H1 (cell line): Measurements from ENCODE around the gene RNF41. TPM values are rescaled to one million over a fixed set of nuclear protein-coding genes. Genes with fewer than 3 reads are reported as not detected.

Experiments
- CTCF ChIA-PET: fragments of 300-600 bp; sonication (Branson Sonifier 250); formaldehyde crosslinking; loops from one replicate; lab custom pipeline; 2021; ENCODE audit not compliant: partially characterized antibody; lab: Charles Lee
- POLR2A ChIA-PET: fragments of 300-600 bp; sonication (Branson Sonifier 250); formaldehyde crosslinking; loops from one replicate; lab custom pipeline; 2021; ENCODE audit warnings: inconsistent platforms; ENCODE audit not compliant: partially characterized antibody; lab: Charles Lee
- DNase-seq, 2 experiments: peaks; one replicate each; pipeline versions ENCODE4 v3.0.0 to v3.0.0-alpha.2; 2010 to 2022; ENCODE audit warnings: low spot score in 2 of 2, low read depth in 1 of 2, mixed read lengths in 1 of 2
- FAIRE-seq: peaks from 2 replicates; lab custom pipeline; 2011; peaks lifted over from hg19 to GRCh38; lab: Jason Lieb, UNC
- H2AFZ ChIP-seq: 2 replicates; pipeline ENCODE4 v1.8.1; 2012; ENCODE audit warnings: low read length, inconsistent platforms
- H2AK5ac ChIP-seq: 2 replicates; pipeline ENCODE4 v1.6.1; 2013; ENCODE audit warnings: low read depth, low read length
- H2BK120ac ChIP-seq: replicated peaks from 2 replicates; pipeline ENCODE3; 2013; ENCODE audit warnings: low read depth, low read length, inconsistent platforms
- H2BK12ac ChIP-seq: 2 replicates; pipeline ENCODE4 v1.6.1; 2013; ENCODE audit warnings: low read depth, low read length
- H2BK15ac ChIP-seq: 2 replicates; pipeline ENCODE4 v1.6.1; 2013; ENCODE audit warnings: low read length
- H2BK20ac ChIP-seq: 2 replicates; pipeline ENCODE4 v1.6.1; 2013; ENCODE audit warnings: low read length
- H2BK5ac ChIP-seq: 2 replicates; pipeline ENCODE4 v1.6.1; 2013; ENCODE audit warnings: low read depth, low read length
- H3K14ac ChIP-seq: 2 replicates; pipeline ENCODE4 v1.6.1; 2013; ENCODE audit warnings: inconsistent platforms; ENCODE audit not compliant: insufficient read length
- H3K18ac ChIP-seq: 2 replicates; pipeline ENCODE4 v1.6.1; 2013; ENCODE audit warnings: low read length; ENCODE audit errors: extremely low read depth
- H3K23ac ChIP-seq: 2 replicates; pipeline ENCODE4 v1.6.1; 2013; ENCODE audit warnings: inconsistent platforms; ENCODE audit not compliant: insufficient read length
- H3K23me2 ChIP-seq: 2 replicates; pipeline ENCODE4 v1.6.1; 2013; ENCODE audit warnings: low read depth, low read length
- H3K27ac ChIP-seq: 2 replicates; pipeline ENCODE4 v1.6.1; 2011; ENCODE audit warnings: low read depth, low read length, inconsistent platforms
- H3K27me3 ChIP-seq, 4 experiments: replicated peaks in 1 of 4; 1 replicate in 1 of 4; 2 replicates in 3 of 4; pipeline versions ENCODE4 v1.6.1 to v1.8.1; 2011 to 2013; ENCODE audit warnings: low read length in 3 of 4, mild to moderate bottlenecking in 3 of 4, inconsistent platforms in 2 of 4, mixed read lengths in 2 of 4, moderate library complexity in 1 of 4; ENCODE audit not compliant: control insufficient read depth in 3 of 4, insufficient read depth in 3 of 4; ENCODE audit errors: extremely low read depth in 1 of 4
- H3K36me3 ChIP-seq, 4 experiments: 2 replicates each; pipeline versions ENCODE4 v1.6.1 to v1.8.1; 2011 to 2013; ENCODE audit warnings: mild to moderate bottlenecking in 4 of 4, low read length in 3 of 4, moderate library complexity in 2 of 4, control low read depth in 1 of 4, inconsistent platforms in 1 of 4; ENCODE audit not compliant: insufficient read depth in 4 of 4, control insufficient read depth in 2 of 4
- H3K4ac ChIP-seq: replicated peaks from 2 replicates; pipeline ENCODE3; 2013; ENCODE audit warnings: low read length, low read depth, mixed read lengths, inconsistent platforms; ENCODE audit not compliant: insufficient read length
- H3K4me1 ChIP-seq, 4 experiments: replicated peaks in 1 of 4; 1 replicate in 1 of 4; 2 replicates in 3 of 4; pipeline versions ENCODE4 v1.6.1 to v1.8.1; 2011 to 2013; ENCODE audit warnings: low read length in 3 of 4, inconsistent platforms in 2 of 4, mixed read lengths in 1 of 4; ENCODE audit not compliant: insufficient read depth in 4 of 4, control insufficient read depth in 3 of 4
- H3K4me2 ChIP-seq, 2 experiments: 2 replicates each; pipeline versions ENCODE4 v1.6.1 to v1.8.1; 2011 to 2013; ENCODE audit warnings: low read depth in 2 of 2, low read length in 2 of 2, control low read depth in 1 of 2, inconsistent platforms in 1 of 2, mild to moderate bottlenecking in 1 of 2; ENCODE audit not compliant: insufficient read depth in 1 of 2
- H3K4me3 ChIP-seq, 4 experiments: fragments of 200-600, 300-600 bp in 1 of 4; sonication (generic), shearing (Covaris generic), sonication (Bioruptor Twin) in 1 of 4; 2 replicates each; pipeline versions ENCODE4 v1.5.1 to v1.8.1; 2011 to 2016; ENCODE audit warnings: low read length in 4 of 4, low read depth in 3 of 4, control low read depth in 2 of 4, inconsistent platforms in 2 of 4, mild to moderate bottlenecking in 2 of 4, mixed read lengths in 1 of 4, moderate library complexity in 1 of 4; ENCODE audit not compliant: insufficient read depth in 2 of 4; ENCODE audit errors: extremely low read depth in 1 of 4
- H3K56ac ChIP-seq: replicated peaks from 2 replicates; pipeline ENCODE3; 2013; ENCODE audit warnings: low read depth, mild to moderate bottlenecking, mixed read lengths, low read length, inconsistent platforms; ENCODE audit not compliant: insufficient read length
- H3K79me1 ChIP-seq: 2 replicates; pipeline ENCODE4 v1.6.1; 2013; ENCODE audit warnings: low read depth, low read length, control low read depth
- H3K79me2 ChIP-seq, 2 experiments: 2 replicates each; pipeline versions ENCODE4 v1.6.1 to v1.8.1; 2012 to 2013; ENCODE audit warnings: low read length in 2 of 2, mild to moderate bottlenecking in 2 of 2, inconsistent platforms in 1 of 2; ENCODE audit not compliant: insufficient read depth in 2 of 2, control insufficient read depth in 1 of 2
- H3K9ac ChIP-seq, 4 experiments: replicated peaks in 1 of 4; 1 replicate in 1 of 4; 2 replicates in 3 of 4; pipeline versions ENCODE4 v1.6.1 to v1.8.1; 2011 to 2013; ENCODE audit warnings: low read depth in 3 of 4, low read length in 3 of 4, control low read depth in 2 of 4, mild to moderate bottlenecking in 2 of 4, moderate library complexity in 2 of 4, inconsistent platforms in 1 of 4; ENCODE audit errors: extremely low read depth in 1 of 4
- H3K9me3 ChIP-seq, 2 experiments: 2 replicates each; pipeline versions ENCODE4 v1.6.1 to v1.8.1; 2012 to 2013; ENCODE audit warnings: mild to moderate bottlenecking in 2 of 2, moderate library complexity in 2 of 2, control low read depth in 1 of 2, inconsistent platforms in 1 of 2, low read depth in 1 of 2, low read length in 1 of 2, mixed read lengths in 1 of 2; ENCODE audit not compliant: insufficient read depth in 2 of 2
- H4K20me1 ChIP-seq, 2 experiments: replicated peaks in 1 of 2; 2 replicates each; pipeline versions ENCODE3 to v1.8.1; 2011 to 2013; ENCODE audit warnings: inconsistent platforms in 2 of 2, low read length in 2 of 2, mild to moderate bottlenecking in 1 of 2; ENCODE audit not compliant: insufficient read depth in 2 of 2, control insufficient read depth in 1 of 2
- H4K5ac ChIP-seq: 2 replicates; pipeline ENCODE4 v1.6.1; 2013; ENCODE audit warnings: low read length, low read depth, mixed read lengths, inconsistent platforms; ENCODE audit not compliant: insufficient read length
- H4K8ac ChIP-seq: 2 replicates; pipeline ENCODE4 v1.8.0; 2013; ENCODE audit warnings: mild to moderate bottlenecking, moderate library complexity, low read length, inconsistent platforms; ENCODE audit not compliant: insufficient read depth; ENCODE audit errors: extremely low read depth
- H4K91ac ChIP-seq: replicated peaks from 2 replicates; pipeline ENCODE3; 2013; ENCODE audit warnings: low read length, mixed read lengths, inconsistent platforms; ENCODE audit not compliant: insufficient read length
- HDAC6 ChIP-seq: IDR thresholded peaks from one replicate; pipeline ENCODE4 v1.7.1; 2012; ENCODE audit warnings: low read depth, mild to moderate bottlenecking, inconsistent platforms, low read length, moderate library complexity
- SIN3A ChIP-seq, 2 experiments: IDR thresholded peaks in 1 of 2; conservative IDR thresholded peaks in 1 of 2; 2 replicates each; pipeline ENCODE4 v1.6.1; 2011 to 2012; ENCODE audit warnings: low read length in 2 of 2, improper control_type of control experiment in 1 of 2, low read depth in 1 of 2, mild to moderate bottlenecking in 1 of 2
- TEAD4 ChIP-seq: IDR thresholded peaks from 2 replicates; pipeline ENCODE4 v1.6.1; 2012; ENCODE audit warnings: low read depth, low read length, inconsistent platforms, mixed read lengths
- WGBS, 2 experiments: shearing (Covaris generic) in 1 of 2; methylation state at CpG; one replicate each; pipeline versions ENCODE4 v1.1.6 to v1.1.7; 2013 to 2015; ENCODE audit warnings: low lambda C conversion rate in 2 of 2, mixed read lengths in 2 of 2, inconsistent platforms in 1 of 2, low coverage in 1 of 2, missing lambda C conversion rate in 1 of 2; ENCODE audit not compliant: insufficient replicate concordance in 2 of 2, insufficient coverage in 1 of 2, insufficient read length in 1 of 2; ENCODE audit errors: extremely low coverage in 1 of 2, missing lambda C conversion rate in 1 of 2; 5-methylcytosine and 5-hydroxymethylcytosine counted together
- polyA plus RNA-seq, 7 experiments: library from polyadenylated mRNA; depleted of rRNA in 3 of 7; stranded (reverse) in 5 of 7; unstranded in 2 of 7; fragments of >200 nt in 5 of 7; fragments of 200-250 nt in 2 of 7; gene quantifications; 1 replicate in 5 of 7; 2 replicates in 1 of 7; 4 replicates in 1 of 7; pipeline versions ENCODE4 v1.2.1 to v1.2.3, GENCODE V29; 2011 to 2013; ENCODE audit warnings: missing spikeins in 2 of 7, mixed read lengths in 2 of 7
- total RNA-seq: library from RNA; stranded (reverse); fragmentation: NEBNext Ultra II Directional; extraction: Animal tissue kit (Norgen Biotek cat#: 25700); gene quantifications from 2 replicates; pipeline ENCODE4 v1.2.1, GENCODE V29; 2021

Gene RNF41
- total and polyA plus RNA-seq, 2 of the 8 experiments (the other 6 are each of a cell fraction or from before 2014, with no cell fraction given) = 55.5 to 98.6 TPM

GRCh38 chr12:56221232-56221756 lies 428 bp downstream of the RNF41 start:
- Histone ChIP-seq H4K91ac (no peak overlapping the region), H3K27me3 (no peaks in the 10 kb centered on the region), H3K4me3 (peak overlapping the region; percentile 67 to 94 (median 86)), H3K79me2 (peaks cover 0 to 28% of the 10 kb centered on the region in 2 experiments; a peak in 2 of 4 replicates), H4K20me1 (peaks cover 0 to 4% of the 10 kb centered on the region in 2 experiments), H2BK12ac (peak overlapping the region; percentile 71; the same call in 1 of the 2 replicates), H3K9me3 (no peaks in the 10 kb centered on the region), H2BK120ac (no peak overlapping the region), H3K36me3 (peaks cover 2 to 8% (median 5%) of the 10 kb centered on the region in 4 experiments; a peak in 4 of 8 replicates), H2AK5ac (peak overlapping the region; percentile 85; the same call in 1 of the 2 replicates), H4K5ac (no peak overlapping the region), H2BK5ac (peak overlapping the region; percentile 89), H3K23me2 (peaks cover 22% of the 10 kb centered on the region), H3K56ac (peak overlapping the region; percentile 49), H2BK20ac (no peak overlapping the region), H2BK15ac (no peak overlapping the region), H2AFZ (no peak overlapping the region), H3K27ac (peak overlapping the region; percentile 86), H3K4me2 (peak overlapping the region; percentile 85 to 100), H4K8ac (no peak overlapping the region; the same call in none of the 2 replicates), H3K9ac (peak overlapping the region; percentile 66 to 94 (median 74)), H3K4me1 (peaks cover 3 to 13% (median 6%) of the 10 kb centered on the region in 4 experiments; a peak in 6 of 7 replicates), H3K23ac (no peak overlapping the region), H3K18ac (peak overlapping the region; percentile 75), H3K14ac (no peak overlapping the region), H3K79me1 (peaks cover 10% of the 10 kb centered on the region), H3K4ac (no peak overlapping the region)
- 2% methylated on average over 12 of the region's 21 CpGs; no CpG with 5 or more reads in 1 of the 2 experiments for WGBS, 2 experiments
- FAIRE-seq (no peak), DNase-seq (peak in 1 of 2 experiments; percentile 65)
- ChIA-PET POLR2A (interaction anchor here (0.6 to 9.8 kb wide), 38 partner anchors 8 to 504 kb away, joined by 3 to 203 read pairs (median 6); partner anchors contain the start of genes ANKRD52, CNPY2, COQ10A and ERBB3), CTCF (interaction anchor here (0.6 to 4.2 kb wide), 26 partner anchors 8 to 415 kb away, joined by 3 to 89 read pairs (median 8); partner anchors contain the start of genes ANKRD52, COQ10A, ERBB3 and MYL6)
- TF ChIP-seq HDAC6 (no peak), SIN3A (conservative IDR thresholded peaks at IDR 0.05 in 1 of 2, IDR thresholded peaks at IDR 0.05 in 1 of 2; ENCODE audit: low read depth in 1 of 2, low read length in 2 of 2) (peak in 1 of 2 experiments; percentile 23; a peak in 1 of 4 replicates), TEAD4 (peak; percentile 74; the same call in 1 of the 2 replicates)
